Colonic mucosa (tissue), 4 donors: ENCODE measurements around the gene FAM117B. TPM values are rescaled to one million over a fixed set of nuclear protein-coding genes. Genes with fewer than 3 reads are reported as not detected.

ENCODE experiments used
- DNase-seq: peaks from one replicate; pipeline ENCODE4 v3.0.0-alpha.2; 2020
- H3K27ac ChIP-seq: fragments of 200-600 bp; one replicate; pipeline ENCODE4 v1.8.0; 2021
- H3K27me3 ChIP-seq: fragments of 200-600 bp; one replicate; pipeline ENCODE4 v1.8.0; 2021
- H3K36me3 ChIP-seq: fragments of 200-600 bp; one replicate; pipeline ENCODE4 v1.8.0; 2021
- H3K4me1 ChIP-seq: fragments of 200-600 bp; one replicate; pipeline ENCODE4 v1.8.0; 2021; ENCODE audit warnings: mild to moderate bottlenecking
- H3K4me3 ChIP-seq: fragments of 200-600 bp; one replicate; pipeline ENCODE4 v1.8.0; 2021
- H3K9ac ChIP-seq, 2 donors: one replicate each; pipeline ENCODE4 v1.7.0; 2013; ENCODE audit warnings: control low read depth in 2 of 2, low read depth in 2 of 2, low read length in 2 of 2
- H3K9me3 ChIP-seq: fragments of 200-600 bp; one replicate; pipeline ENCODE4 v1.8.0; 2021
- CTCF ChIP-seq: fragments of 200-600 bp; IDR thresholded peaks from one replicate; pipeline ENCODE4 v1.8.0; 2022; ENCODE audit warnings: antibody characterized with exemption, mild to moderate bottlenecking
- intact Hi-C: fragments of 100-400 bp; cut with DNase I; formaldehyde crosslinking; loops from one replicate; pipeline ENCODE4 v1.14.1; 2022
- total RNA-seq, 2 donors: library from RNA; stranded (reverse); fragmentation: NEBNext Ultra II Directional in 1 of 2; extraction: Animal tissue kit (Norgen Biotek cat#: 25700) in 1 of 2; gene quantifications; one replicate each; pipeline ENCODE4 v1.2.1, GENCODE V29; 2021
- donor health status: healthy.
- donor health status: DM: no; HTN: no; CAD: no.
- donor health status: DM: no; HTN: no; CAD: no.

The FAM117B gene
- total RNA-seq, 2 donors from 2014 or later: 16.3 to 20.1 TPM

DNA sequence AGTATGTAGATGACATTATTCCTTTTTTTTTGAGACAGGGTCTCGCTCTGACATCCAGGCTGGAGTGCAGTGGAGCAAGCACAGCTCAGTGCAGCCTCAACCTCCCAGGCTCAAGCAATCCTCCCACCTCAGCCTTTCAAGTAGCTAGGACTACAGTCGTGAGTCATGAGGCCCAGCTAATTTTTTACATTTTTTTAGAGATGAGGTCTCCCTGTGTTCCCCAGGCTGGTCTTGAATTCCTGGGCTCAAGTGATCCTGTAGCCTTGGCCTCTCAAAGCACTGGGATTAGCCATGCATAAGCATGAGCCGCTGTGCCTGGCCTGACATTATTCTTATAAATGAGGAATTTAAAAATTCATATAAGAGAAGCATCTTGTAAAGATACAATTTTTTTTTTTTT is 86.9 kb downstream of the FAM117B start:
- no peak for TF ChIP-seq CTCF

DNA sequence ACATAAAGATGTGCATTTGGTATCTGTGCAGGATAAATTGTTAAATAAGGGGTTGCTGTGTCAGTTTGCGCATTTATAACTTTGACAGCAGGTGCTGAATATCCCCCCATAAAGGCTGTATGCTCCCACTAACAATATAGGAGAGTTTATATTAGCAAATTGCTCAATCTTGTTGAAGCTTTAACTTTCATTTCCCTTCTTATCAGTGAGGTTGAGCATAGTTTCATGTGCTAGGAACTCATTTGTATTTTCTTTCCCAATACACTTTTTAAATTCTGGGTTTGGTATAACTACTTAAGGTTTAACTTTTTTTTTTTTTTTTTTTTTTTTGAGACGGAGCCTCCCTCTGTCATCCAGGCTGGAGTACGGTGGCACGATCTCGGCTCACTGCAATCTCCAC is 89.0 kb downstream of the FAM117B start:
- Histone ChIP-seq H3K9ac (no peak overlapping the region), H3K4me3 (no peak overlapping the region), H3K4me1 (no peaks in the 10 kb centered on the region), H3K9me3 (no peaks in the 10 kb centered on the region), H3K36me3 (no peaks in the 10 kb centered on the region), H3K27ac (no peak overlapping the region), H3K27me3 (no peaks in the 10 kb centered on the region)
- no peak for DNase-seq
- intact Hi-C loops: no loop called here
- no peak for TF ChIP-seq CTCF

More for the DNA sequence above, 86.9 kb downstream of the FAM117B start:
- no peaks in the 10 kb centered on the region for H3K4me1 ChIP-seq
- no peaks in the 10 kb centered on the region for H3K9me3 ChIP-seq
- no peaks in the 10 kb centered on the region for H3K36me3 ChIP-seq
- DNase-seq: no peak
- no peak overlapping the region for H3K4me3 ChIP-seq
- intact Hi-C loops: no loop called here
- no peak overlapping the region for H3K27ac ChIP-seq
- H3K9ac ChIP-seq: no peak overlapping the region
- no peaks in the 10 kb centered on the region for H3K27me3 ChIP-seq

- no peaks in the 10 kb centered on the region for H3K4me1 ChIP-seq
- H3K9me3 ChIP-seq: no peaks in the 10 kb centered on the region
- DNase-seq: no peak
- no peak overlapping the region for H3K4me3 ChIP-seq
- H3K27ac ChIP-seq: no peak overlapping the region
- no peaks in the 10 kb centered on the region for H3K27me3 ChIP-seq
- no peak overlapping the region for H3K9ac ChIP-seq
- TF ChIP-seq CTCF: no peak
- H3K36me3 ChIP-seq: no peaks in the 10 kb centered on the region
- intact Hi-C loops: no loop called here
Observed at GRCh38 chr2:202726070-202726469, 91.3 kb downstream of the FAM117B start.

GRCh38 chr2:202736826-202737225 is 102.1 kb downstream of the FAM117B start:
- Histone ChIP-seq H3K4me3 (no peak overlapping the region), H3K9ac (no peak overlapping the region), H3K36me3 (no peaks in the 10 kb centered on the region), H3K27me3 (no peaks in the 10 kb centered on the region), H3K4me1 (no peaks in the 10 kb centered on the region), H3K9me3 (no peaks in the 10 kb centered on the region), H3K27ac (no peak overlapping the region)
- intact Hi-C loops: no loop called here
- no peak for DNase-seq
- TF ChIP-seq CTCF: no peak

DNA sequence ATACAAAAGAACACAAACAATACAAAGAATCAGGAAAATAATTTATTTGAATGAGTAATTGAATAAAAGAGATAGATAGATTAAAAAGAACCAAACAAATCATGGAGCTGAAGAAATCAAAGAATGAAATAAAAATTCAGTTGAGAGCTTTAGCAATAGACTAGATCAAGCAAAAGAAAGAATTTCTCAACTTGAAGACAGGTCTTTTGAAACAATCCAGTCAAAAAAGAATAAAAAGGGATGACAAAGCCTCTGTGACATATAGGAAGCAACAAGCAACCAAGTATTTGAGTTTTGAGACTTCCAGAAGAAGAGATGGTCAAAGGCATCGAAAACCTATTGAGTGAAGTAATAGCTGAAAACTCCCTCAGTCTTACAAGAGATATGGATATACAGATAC is 108.8 kb downstream of the FAM117B start:
- intact Hi-C loops: no loop called here
- Histone ChIP-seq H3K4me1 (no peaks in the 10 kb centered on the region), H3K27me3 (no peaks in the 10 kb centered on the region), H3K9me3 (no peaks in the 10 kb centered on the region), H3K36me3 (no peaks in the 10 kb centered on the region), H3K27ac (no peak overlapping the region), H3K4me3 (no peak overlapping the region), H3K9ac (no peak overlapping the region)
- no peak for DNase-seq
- TF ChIP-seq CTCF: no peak

- no peak for TF ChIP-seq CTCF
- Histone ChIP-seq H3K27me3 (no peaks in the 10 kb centered on the region), H3K9ac (no peak overlapping the region), H3K9me3 (no peaks in the 10 kb centered on the region), H3K27ac (no peak overlapping the region), H3K4me1 (no peaks in the 10 kb centered on the region), H3K36me3 (no peaks in the 10 kb centered on the region), H3K4me3 (no peak overlapping the region)
- intact Hi-C loops: no loop called here
- DNase-seq: no peak
Observed at GRCh38 chr2:202749477-202749876, 114.7 kb downstream of the FAM117B start.
